ENCODE results near the gene GNG7.

The GNG7 gene

DNA sequence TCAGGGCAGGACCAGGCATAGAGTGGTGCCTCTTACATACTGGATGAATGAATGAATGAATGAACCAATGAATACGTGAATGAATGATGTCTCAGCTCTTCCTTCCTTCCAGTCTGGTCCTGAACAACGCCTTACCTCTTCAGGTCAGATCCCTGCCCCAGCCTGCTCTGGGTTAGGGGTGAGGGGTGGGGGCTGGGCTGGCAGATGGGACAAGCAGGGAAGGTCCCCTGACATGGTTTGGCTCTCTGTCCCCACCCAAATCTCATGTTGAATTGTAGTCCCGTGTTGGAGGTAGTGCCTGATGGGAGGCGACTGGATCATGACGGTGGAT, 9.3 kb upstream of the GNG7 start:
- intact Hi-C loops (cut with micrococcal nuclease) = no loop called here
- H3K4me1 Mint-ChIP-seq (ENCODE audit: low read depth) = peaks cover 11% of the 10 kb centered on the region
- no peak overlapping the region for H3K27ac Mint-ChIP-seq
- H3K4me3 Mint-ChIP-seq = no peak overlapping the region
- peaks cover 27% of the 10 kb centered on the region for H3K27me3 Mint-ChIP-seq
- H3K36me3 Mint-ChIP-seq (ENCODE audit: low read depth) = no peaks in the 10 kb centered on the region
- peaks cover 16% of the 10 kb centered on the region for H3K9me3 Mint-ChIP-seq

DNA sequence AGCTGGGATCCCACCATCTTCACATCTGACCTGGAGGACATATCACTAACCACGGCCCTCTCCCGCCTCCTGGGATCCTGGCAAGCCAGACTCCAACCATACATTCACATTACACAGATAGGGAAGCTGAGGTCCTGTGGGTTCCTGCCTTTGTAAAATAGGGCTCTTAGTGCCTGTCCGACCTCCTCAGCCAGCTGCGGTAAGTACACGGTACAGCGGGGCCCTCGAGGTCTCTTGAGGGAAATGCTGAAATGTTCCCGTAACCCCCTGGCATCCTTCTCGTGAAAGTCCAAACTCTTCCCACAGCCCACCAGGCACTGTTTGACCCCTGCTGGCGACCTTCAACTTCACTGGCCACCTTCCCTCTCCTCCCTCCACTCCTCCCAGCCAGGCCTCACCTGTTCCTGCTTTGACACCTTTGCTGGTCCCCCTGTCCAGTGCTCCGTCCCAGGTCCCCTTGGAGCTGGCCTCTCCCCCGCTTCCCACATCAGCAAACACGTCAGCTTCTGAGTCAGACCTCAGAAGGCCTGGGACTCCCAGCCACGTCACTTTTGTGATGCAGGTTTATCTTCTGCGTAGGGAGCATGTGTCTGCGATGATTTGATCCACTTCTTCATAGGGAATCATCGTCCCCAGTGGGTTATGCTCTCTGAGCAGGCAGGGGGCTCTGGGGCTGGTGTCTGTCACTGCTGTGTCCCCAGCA, 8.8 kb upstream of the GNG7 start:
- H3K27me3 Mint-ChIP-seq = peaks cover 27% of the 10 kb centered on the region
- no peaks in the 10 kb centered on the region for H3K36me3 Mint-ChIP-seq (ENCODE audit: low read depth)
- intact Hi-C loops (cut with micrococcal nuclease) = no loop called here
- H3K9me3 Mint-ChIP-seq = peaks cover 16% of the 10 kb centered on the region
- no peak overlapping the region for H3K4me3 Mint-ChIP-seq
- peaks cover 11% of the 10 kb centered on the region for H3K4me1 Mint-ChIP-seq (ENCODE audit: low read depth)
- peak overlapping the region; percentile 20 for H3K27ac Mint-ChIP-seq

DNA sequence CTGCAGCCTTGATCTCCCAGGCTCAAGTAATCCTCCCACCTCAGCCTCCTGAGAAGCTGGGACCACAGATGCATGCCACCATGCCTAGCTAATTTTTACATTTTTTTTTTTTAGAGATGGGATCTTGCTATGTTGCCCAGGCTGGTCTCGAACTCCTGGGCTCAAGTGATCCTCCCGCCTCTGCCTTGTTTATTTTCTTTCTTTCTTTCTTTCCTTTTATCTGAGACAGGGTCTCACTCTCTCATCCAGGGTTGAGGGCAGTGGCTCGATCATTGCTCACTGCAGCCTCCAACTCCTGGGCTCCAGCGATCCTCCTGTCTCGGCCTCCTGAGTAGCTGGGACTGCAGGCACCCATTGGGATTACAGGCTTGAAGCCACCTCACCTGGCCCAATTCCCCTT, 3.8 kb upstream of the GNG7 start:
- Mint-ChIP-seq H3K27ac (no peak overlapping the region), H3K27me3 (peaks cover 12% of the 10 kb centered on the region), H3K36me3 (ENCODE audit: low read depth) (no peaks in the 10 kb centered on the region), H3K4me1 (ENCODE audit: low read depth) (peaks cover 15% of the 10 kb centered on the region), H3K4me3 (no peak overlapping the region), H3K9me3 (no peaks in the 10 kb centered on the region)
- intact Hi-C loops (cut with micrococcal nuclease) = no loop called here

DNA sequence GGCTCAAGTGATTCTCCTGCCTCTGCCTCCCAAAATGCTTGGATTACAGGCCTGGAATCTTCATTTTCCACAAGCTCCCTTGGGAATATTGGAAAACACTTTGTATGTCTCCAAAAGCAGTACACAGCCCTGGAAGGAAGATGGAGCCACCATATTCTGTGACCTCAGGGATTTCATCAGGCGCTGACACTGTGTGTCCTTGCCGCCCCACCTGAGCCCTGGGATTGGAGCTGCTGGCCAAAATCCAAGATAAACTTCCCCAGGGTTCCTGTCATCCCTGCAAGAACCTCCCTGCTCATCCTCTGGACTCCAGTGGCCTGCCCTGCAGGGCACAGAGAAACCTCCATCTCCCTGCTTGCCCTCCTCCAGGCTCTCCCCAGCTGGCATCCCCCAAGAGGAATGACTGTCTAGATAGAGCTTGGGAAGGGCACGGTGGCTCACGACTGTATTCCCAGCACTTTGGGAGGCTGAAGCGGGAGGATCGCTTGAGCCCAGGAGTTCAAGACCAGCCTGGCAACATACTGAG, 1.3 kb upstream of the GNG7 start:
- Mint-ChIP-seq H3K27me3 (peaks cover 9% of the 10 kb centered on the region), H3K27ac (no peak overlapping the region), H3K4me3 (no peak overlapping the region), H3K36me3 (ENCODE audit: low read depth) (no peaks in the 10 kb centered on the region), H3K4me1 (ENCODE audit: low read depth) (peaks cover 21% of the 10 kb centered on the region), H3K9me3 (no peaks in the 10 kb centered on the region)
- intact Hi-C loops (cut with micrococcal nuclease) = no loop called here

DNA sequence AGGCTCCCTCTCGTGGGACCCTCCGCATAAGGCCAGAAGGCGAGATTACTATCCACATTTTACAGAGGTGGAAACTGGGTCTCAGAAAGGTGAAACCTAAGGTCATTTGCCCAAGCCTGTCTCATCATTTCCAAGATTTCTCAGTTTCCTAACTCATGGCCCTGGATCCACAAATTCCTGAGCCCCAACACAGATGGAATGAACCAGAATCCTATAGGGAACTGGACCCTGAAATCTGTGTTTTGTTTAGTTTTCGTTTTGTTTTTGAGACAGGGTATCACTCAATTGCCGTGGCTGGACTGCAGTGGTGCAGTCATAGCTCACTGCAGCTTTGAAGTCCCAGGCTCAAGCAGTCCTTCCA, 563 bp upstream of the GNG7 start:
- no peaks in the 10 kb centered on the region for H3K9me3 Mint-ChIP-seq
- intact Hi-C loops (cut with micrococcal nuclease) = no loop called here
- H3K4me3 Mint-ChIP-seq = peak overlapping the region; percentile 64
- H3K27ac Mint-ChIP-seq = no peak overlapping the region
- H3K36me3 Mint-ChIP-seq (ENCODE audit: low read depth) = no peaks in the 10 kb centered on the region
- peaks cover 25% of the 10 kb centered on the region for H3K4me1 Mint-ChIP-seq (ENCODE audit: low read depth)
- peaks cover 9% of the 10 kb centered on the region for H3K27me3 Mint-ChIP-seq

DNA sequence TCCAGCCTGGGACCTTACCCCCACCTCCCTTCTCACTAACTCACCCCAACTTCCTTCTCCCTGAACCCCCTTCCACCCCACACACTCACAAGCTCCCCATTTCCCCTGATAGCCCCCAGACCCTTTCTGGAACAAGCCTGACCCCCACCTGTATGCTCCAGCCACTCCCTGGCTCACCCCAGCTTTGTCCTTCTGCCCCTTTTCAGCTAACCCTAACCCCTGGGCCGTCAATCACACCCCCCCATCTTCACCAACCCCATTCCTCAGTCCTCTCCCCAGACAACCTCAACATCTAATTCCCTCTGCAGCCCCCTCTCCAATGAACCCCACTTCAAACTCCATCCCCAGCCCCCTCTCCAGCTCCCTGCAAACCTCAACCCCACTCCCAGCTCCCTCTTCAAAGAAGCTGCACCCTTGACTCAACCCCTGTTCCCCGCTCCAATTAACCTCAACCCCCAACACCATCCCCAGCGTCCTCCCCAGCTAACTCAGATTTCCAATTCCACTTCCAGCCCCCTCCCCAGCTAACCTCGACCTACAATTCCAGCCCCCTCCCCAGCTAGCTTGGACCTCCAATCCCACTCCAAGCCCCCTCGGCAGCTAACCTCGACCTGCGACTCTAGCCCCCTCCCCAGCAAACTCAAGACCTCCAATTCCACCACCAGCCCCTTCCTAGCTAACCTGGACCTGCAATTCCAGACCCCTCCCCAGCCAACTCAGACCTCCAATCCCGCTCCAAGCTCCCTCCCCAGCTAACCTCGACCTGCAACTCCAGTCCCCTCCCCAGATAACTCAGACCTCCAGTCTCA, 929 bp downstream of the GNG7 start:
- Mint-ChIP-seq H3K27ac (peak overlapping the region; percentile 80), H3K4me1 (ENCODE audit: low read depth) (peaks cover 25% of the 10 kb centered on the region), H3K4me3 (peak overlapping the region; percentile 78), H3K27me3 (peaks cover 9% of the 10 kb centered on the region), H3K9me3 (no peaks in the 10 kb centered on the region), H3K36me3 (ENCODE audit: low read depth) (no peaks in the 10 kb centered on the region)
- intact Hi-C loops (cut with micrococcal nuclease) = no loop called here

DNA sequence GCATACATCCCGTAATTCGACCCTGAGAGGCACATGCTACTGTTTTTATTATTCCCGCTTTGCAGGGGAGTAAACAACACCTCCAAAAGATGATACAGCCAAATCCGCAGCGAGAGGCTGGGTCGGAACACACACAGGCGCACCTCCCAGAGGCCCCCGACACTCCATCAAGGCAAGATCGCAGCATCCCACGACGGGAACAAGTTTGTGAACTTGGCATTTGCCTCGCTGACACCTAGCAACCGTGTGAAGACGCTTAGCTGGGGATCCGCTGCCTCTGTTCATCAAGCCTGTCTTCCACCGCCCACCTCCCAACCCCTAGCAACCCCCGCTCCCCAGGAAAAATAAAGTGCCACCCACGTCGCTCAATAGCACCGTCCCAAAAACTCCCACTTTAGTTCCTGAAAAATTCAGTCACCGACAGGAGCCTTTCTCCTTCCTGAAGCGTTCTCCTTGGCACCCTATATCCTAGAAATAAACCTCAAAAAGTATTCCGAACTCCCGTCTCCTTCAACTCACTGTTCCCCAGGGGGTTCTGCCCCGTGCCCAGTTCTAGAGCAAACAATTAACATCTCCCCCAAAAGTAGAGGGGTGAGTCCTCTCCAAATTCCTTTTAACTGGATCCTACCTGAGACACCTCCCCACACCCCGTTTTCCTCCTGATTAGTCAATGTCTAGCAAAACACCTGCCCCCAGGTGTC, 1.7 kb downstream of the GNG7 start:
- Mint-ChIP-seq H3K27me3 (peaks cover 10% of the 10 kb centered on the region), H3K4me3 (no peak overlapping the region)
- intact Hi-C loops (cut with micrococcal nuclease) = no loop called here

DNA sequence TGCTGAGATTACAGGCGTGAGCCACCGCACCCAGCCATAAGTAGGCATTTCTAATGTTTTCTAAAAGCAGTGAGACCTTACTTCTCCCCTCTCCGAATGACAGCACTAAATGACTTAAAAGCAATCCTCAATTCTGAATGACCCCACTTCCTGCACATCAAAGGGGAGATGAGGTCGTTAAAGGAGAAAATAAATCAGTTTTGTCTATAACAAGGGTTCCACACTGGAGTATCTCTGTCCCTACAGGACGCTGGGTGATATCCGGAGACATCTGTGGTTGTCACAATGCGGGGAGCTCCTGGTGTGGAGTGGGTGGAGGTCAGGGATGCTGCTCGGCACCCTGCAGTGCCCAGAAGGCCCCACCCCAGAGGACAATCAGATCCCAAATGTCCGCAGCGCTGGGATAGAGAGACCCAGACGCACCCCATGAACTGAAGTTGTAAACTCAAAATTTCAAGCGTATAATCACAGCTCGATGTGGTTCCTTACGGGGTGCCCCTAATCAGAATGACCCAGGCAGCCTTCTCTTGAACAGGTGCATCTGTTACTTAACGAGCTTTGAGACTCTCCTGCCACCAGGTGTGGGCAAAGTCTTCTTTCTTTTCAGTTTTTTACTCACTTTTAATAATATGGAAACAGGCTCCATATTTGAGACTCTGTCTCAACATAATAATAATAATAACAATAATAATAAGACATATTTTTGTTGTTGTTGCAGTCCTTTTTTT, 2.9 kb downstream of the GNG7 start:
- Mint-ChIP-seq H3K9me3 (no peaks in the 10 kb centered on the region), H3K27me3 (peaks cover 10% of the 10 kb centered on the region), H3K4me1 (ENCODE audit: low read depth) (peaks cover 40% of the 10 kb centered on the region), H3K4me3 (no peak overlapping the region), H3K27ac (no peak overlapping the region), H3K36me3 (ENCODE audit: low read depth) (no peaks in the 10 kb centered on the region)
- intact Hi-C loops (cut with micrococcal nuclease) = no loop called here

More for the DNA sequence above, 1.7 kb downstream of the GNG7 start:
- Mint-ChIP-seq H3K36me3 (ENCODE audit: low read depth) (no peaks in the 10 kb centered on the region), H3K4me1 (ENCODE audit: low read depth) (peaks cover 31% of the 10 kb centered on the region), H3K27ac (peak overlapping the region; percentile 80), H3K9me3 (no peaks in the 10 kb centered on the region)

DNA sequence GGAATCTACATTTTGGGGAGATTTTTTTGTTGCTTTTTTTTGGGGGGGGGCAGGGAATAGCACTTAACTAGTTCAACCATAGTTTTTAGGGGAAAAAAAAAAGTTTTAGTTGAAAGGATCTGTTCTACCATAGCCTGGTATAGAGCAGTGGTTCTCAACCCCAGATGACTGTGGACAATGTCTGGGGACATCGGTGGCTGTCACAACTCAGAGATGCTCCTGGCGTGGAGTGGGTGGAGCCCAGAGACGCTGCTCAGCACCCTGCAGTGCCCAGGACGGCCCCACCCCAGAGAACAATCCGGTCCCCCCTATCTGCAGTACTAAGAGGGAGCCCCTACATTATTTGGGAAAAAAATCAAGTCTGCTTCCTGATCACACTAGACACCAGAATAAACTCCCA, 8.3 kb downstream of the GNG7 start:
- Mint-ChIP-seq H3K36me3 (ENCODE audit: low read depth) (no peaks in the 10 kb centered on the region), H3K4me3 (no peak overlapping the region), H3K9me3 (no peaks in the 10 kb centered on the region), H3K27me3 (peaks cover 1% of the 10 kb centered on the region), H3K27ac (no peak overlapping the region), H3K4me1 (ENCODE audit: low read depth) (peaks cover 24% of the 10 kb centered on the region)
- intact Hi-C loops (cut with micrococcal nuclease) = loop anchor here (5.0 kb wide), 1 partner anchor 47 kb away; no protein-coding TSS in a partner anchor

DNA sequence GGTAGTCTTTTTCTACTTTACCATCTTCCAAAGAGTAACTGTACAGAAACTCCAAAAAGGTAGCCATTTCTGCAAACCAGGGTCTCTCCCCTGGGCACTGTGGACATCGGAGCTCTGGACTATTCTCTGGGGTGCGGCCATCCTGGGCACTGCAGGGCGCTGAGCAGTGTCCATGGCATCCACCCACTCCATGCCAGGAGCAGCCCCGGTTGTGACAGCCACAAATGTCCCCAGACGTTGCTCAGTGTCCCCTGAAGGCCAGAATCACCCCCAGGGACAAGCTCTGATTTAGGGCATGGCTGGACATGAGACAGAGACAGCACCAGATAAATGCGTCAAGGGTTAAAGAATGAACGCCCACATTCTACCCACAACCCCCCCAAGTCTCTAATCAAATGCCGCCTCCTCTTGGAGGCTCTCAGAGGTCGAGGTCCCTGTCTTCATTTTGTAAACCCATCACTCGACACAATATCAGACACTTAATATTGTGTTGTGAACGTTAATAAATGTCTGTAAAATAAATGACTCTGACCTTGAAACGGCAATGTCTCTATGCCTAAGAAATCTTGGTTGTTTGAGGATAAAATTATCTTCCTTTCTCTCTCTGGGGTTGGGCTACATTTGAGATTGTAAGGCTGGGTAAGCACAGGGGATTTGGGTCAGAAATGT, 8.9 kb downstream of the GNG7 start:
- intact Hi-C loops (cut with micrococcal nuclease) = loop anchor here (5.0 kb wide), 1 partner anchor 46 kb away; no protein-coding TSS in a partner anchor
- Mint-ChIP-seq H3K9me3 (no peaks in the 10 kb centered on the region), H3K27me3 (peaks cover 1% of the 10 kb centered on the region), H3K4me3 (no peak overlapping the region), H3K36me3 (ENCODE audit: low read depth) (no peaks in the 10 kb centered on the region), H3K27ac (no peak overlapping the region), H3K4me1 (ENCODE audit: low read depth) (peaks cover 18% of the 10 kb centered on the region)

DNA sequence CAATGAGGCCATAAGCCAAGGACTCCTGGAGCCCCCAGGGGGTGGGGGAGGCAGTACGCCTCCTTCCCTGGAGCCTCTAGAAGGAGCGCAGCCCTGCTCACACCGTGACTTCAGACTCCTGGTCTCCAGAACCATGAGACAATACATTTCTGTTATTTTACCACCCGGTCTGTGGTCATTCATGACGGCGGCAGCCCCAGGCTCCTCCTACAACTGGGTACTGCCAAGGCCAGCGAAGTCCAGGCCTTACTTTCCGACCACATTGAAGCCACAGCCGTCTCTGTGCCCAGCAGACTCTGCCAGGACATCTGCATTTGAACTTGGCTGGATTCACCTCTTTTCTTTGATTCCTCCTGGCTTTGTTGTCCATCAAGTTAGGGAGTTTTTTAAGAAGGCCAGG, 10.5 kb downstream of the GNG7 start:
- no peak overlapping the region for H3K27ac Mint-ChIP-seq
- no peaks in the 10 kb centered on the region for H3K36me3 Mint-ChIP-seq (ENCODE audit: low read depth)
- no peak overlapping the region for H3K4me3 Mint-ChIP-seq
- intact Hi-C loops (cut with micrococcal nuclease) = loop anchor here (5.0 kb wide), 1 partner anchor 45 kb away; no protein-coding TSS in a partner anchor
- no peaks in the 10 kb centered on the region for H3K9me3 Mint-ChIP-seq
- peaks cover 15% of the 10 kb centered on the region for H3K4me1 Mint-ChIP-seq (ENCODE audit: low read depth)
- H3K27me3 Mint-ChIP-seq = peaks cover 1% of the 10 kb centered on the region

DNA sequence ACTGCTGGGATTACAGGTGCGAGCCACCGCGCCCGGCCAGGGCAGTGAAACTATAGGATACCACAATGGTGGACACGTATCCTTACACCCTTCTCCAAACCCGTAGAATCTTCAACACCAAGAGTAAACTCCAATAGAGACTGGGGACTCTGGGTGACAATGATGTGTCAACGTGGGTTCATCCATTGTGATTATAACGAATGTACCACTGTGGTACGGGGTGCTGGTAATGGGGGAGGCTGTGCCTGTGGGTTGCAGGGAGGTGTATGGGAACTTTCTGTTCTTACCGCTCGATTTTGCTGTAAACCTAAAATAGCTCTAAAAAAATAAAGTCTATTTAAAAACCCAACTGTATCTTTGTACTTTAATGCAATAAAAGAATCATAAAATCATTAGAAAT, 11.6 kb downstream of the GNG7 start:
- no peak overlapping the region for H3K27ac Mint-ChIP-seq
- intact Hi-C loops (cut with micrococcal nuclease) = loop anchor here (5.0 kb wide), 1 partner anchor 44 kb away; no protein-coding TSS in a partner anchor
- no peaks in the 10 kb centered on the region for H3K36me3 Mint-ChIP-seq (ENCODE audit: low read depth)
- H3K27me3 Mint-ChIP-seq = no peaks in the 10 kb centered on the region
- H3K9me3 Mint-ChIP-seq = no peaks in the 10 kb centered on the region
- peaks cover 9% of the 10 kb centered on the region for H3K4me1 Mint-ChIP-seq (ENCODE audit: low read depth)
- H3K4me3 Mint-ChIP-seq = no peak overlapping the region

DNA sequence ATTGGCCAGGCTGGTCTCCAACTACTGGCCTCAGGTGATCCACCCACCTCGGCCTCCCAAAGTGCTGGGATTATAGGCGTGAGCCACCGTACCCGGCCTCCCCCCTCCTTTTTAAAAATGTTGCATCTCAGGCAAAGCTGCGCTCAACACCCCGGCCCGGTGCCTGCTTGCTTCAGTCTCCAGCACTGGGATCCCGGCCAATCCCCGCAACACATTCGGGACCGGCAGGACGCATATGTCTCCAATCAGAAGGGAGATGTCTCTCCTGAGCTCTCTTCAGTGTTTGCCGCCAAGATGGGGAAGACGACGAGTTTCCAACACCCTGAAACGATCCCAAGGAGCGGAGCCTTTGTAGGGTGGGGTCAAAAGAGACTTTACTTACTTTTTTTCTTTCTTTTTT, 16.1 kb downstream of the GNG7 start:
- no peaks in the 10 kb centered on the region for H3K36me3 Mint-ChIP-seq (ENCODE audit: low read depth)
- no peaks in the 10 kb centered on the region for H3K27me3 Mint-ChIP-seq
- intact Hi-C loops (cut with micrococcal nuclease) = no loop called here
- no peak overlapping the region for H3K4me3 Mint-ChIP-seq
- no peaks in the 10 kb centered on the region for H3K9me3 Mint-ChIP-seq
- H3K27ac Mint-ChIP-seq = no peak overlapping the region
- H3K4me1 Mint-ChIP-seq (ENCODE audit: low read depth) = peaks cover 8% of the 10 kb centered on the region

Measured in dendritic cell treated with granulocyte-macrophage colony-stimulating factor and Interleukin-4, amounts not matched to agents 40 ng/mL and 50 ng/mL, for 4 days (primary cell).